ENCODE results near the gene HSPA4.

GRCh38 chr5:133088064-133088463 lies 36.3 kb downstream of the HSPA4 start:
- TF ChIP-seq GATA2 (IDR thresholded peaks at IDR 0.05; ENCODE audit: low read depth, low read length) (no peak), GATA3 (IDR thresholded peaks at IDR 0.05; ENCODE audit: low read depth, low read length) (no peak)
